ENCODE data around the gene RRAD. TPM values are rescaled to one million over a fixed set of nuclear protein-coding genes. Genes with fewer than 3 reads are reported as not detected.

The RRAD gene
- total RNA-seq, 6 experiments from 2014 or later: 0.51 to 7.7 (median 3.0) TPM; not detected in 1

- intact Hi-C loops (cut with DNase I): loop anchor here in 1 of 2 donors (10.0 kb wide), 1 partner anchor 467 kb away; no protein-coding TSS in a partner anchor
- TF ChIP-seq CTCF (IDR thresholded peaks at IDR 0.05): no peak
- TF ChIP-seq POLR2A (IDR thresholded peaks at IDR 0.05): no peak
- no peaks in the 10 kb centered on the region for H3K27me3 ChIP-seq
- H3K9me3 ChIP-seq: no peaks in the 10 kb centered on the region
- ATAC-seq: no peak
- peaks cover 0 to 9% (median 0%) of the 10 kb centered on the region in 4 donors for H3K4me1 ChIP-seq
- H3K27ac ChIP-seq: no peak overlapping the region
- H3K4me3 ChIP-seq: no peak overlapping the region
- no peaks in the 10 kb centered on the region for H3K36me3 ChIP-seq
- DNase-seq: peak in 1 of 3 donors; percentile 16
- 93% methylated on average over 2 of the region's 3 CpGs for WGBS (ENCODE audit: insufficient coverage, low coverage, low lambda C conversion rate, missing lambda C conversion rate)
Observed at GRCh38 chr16:66871840-66872239, 53.5 kb downstream of the RRAD start.

Other genes starting within 250 kb of the RRAD start
- gene CMTM4, start 228.8 kb downstream of the RRAD start, total RNA-seq: 10 to 100 TPM in 2 of 6 experiments, 1 to 10 TPM in 4; 5.1 to 14.8 (median 8.0) TPM
- 10 to 100 TPM; 30.5 to 44.1 (median 37.9) TPM for gene DYNC1LI2, start 173.9 kb downstream of the RRAD start, total RNA-seq
- gene TERB1, start 124.0 kb downstream of the RRAD start, total RNA-seq: not detected
- gene NAE1, start 94.6 kb downstream of the RRAD start, total RNA-seq: 10 to 100 TPM; 16.4 to 22.7 (median 20.2) TPM
- not detected for gene CA7, start 81.1 kb downstream of the RRAD start, total RNA-seq
- gene PDP2, start 45.0 kb downstream of the RRAD start, total RNA-seq: 10 to 100 TPM in 3 of 6 experiments, 1 to 10 TPM in 3; 5.1 to 15.5 (median 10.8) TPM
- under 1 TPM in 4 of 6 experiments, not detected in 2; 0.07 to 0.47 (median 0.22) TPM for gene CDH16, start 6.7 kb downstream of the RRAD start, total RNA-seq
- 100 to 1,000 TPM in 2 of 6 experiments, 10 to 100 TPM in 4; 40.6 to 111 (median 47.4) TPM for gene CIAO2B, start 8.9 kb upstream of the RRAD start, total RNA-seq
- gene CES2, start 10.0 kb upstream of the RRAD start, total RNA-seq: 100 to 1,000 TPM; 226 to 357 (median 263) TPM
- gene CES3, start 35.7 kb upstream of the RRAD start, total RNA-seq: 10 to 100 TPM; 19.1 to 82.4 (median 35.9) TPM
- gene CES4A, start 63.1 kb upstream of the RRAD start, total RNA-seq: 10 to 100 TPM in 4 of 6 experiments, 1 to 10 TPM in 2; 5.2 to 54.7 (median 15.3) TPM
- 10 to 100 TPM in 5 of 6 experiments, 1 to 10 TPM in 1; 7.9 to 23.3 (median 18.9) TPM for gene CBFB, start 103.6 kb upstream of the RRAD start, total RNA-seq
- 10 to 100 TPM; 22.3 to 45.1 (median 32.4) TPM for gene PHAF1, start 184.4 kb upstream of the RRAD start, total RNA-seq
- 1 to 10 TPM in 5 of 6 experiments, under 1 TPM in 1; 0.95 to 3.9 (median 1.7) TPM for gene B3GNT9, start 225.5 kb upstream of the RRAD start, total RNA-seq
- gene TRADD, start 234.4 kb upstream of the RRAD start, total RNA-seq: 10 to 100 TPM in 4 of 6 experiments, 1 to 10 TPM in 2; 9.5 to 16.3 (median 10.6) TPM
- gene FBXL8, start 234.4 kb upstream of the RRAD start, total RNA-seq: 10 to 100 TPM in 4 of 6 experiments, 1 to 10 TPM in 2; 6.1 to 15.0 (median 11.6) TPM
- 10 to 100 TPM; 10.4 to 44.1 (median 30.1) TPM for gene HSF4, start 239.2 kb upstream of the RRAD start, total RNA-seq
- 10 to 100 TPM; 21.5 to 44.3 (median 28.1) TPM for gene NOL3, start 245.0 kb upstream of the RRAD start, total RNA-seq